GM19463 (cell line): ENCODE measurements around the gene WDSUB1.
A peak's percentile ranks its signal among the peaks of the same experiment; 100 is the strongest.

Experiments
- ATAC-seq: cut with Tn5 transposase; IDR thresholded peaks from one replicate; pipeline ENCODE4 v1.9.1; 2021; ENCODE audit warnings: mild to moderate bottlenecking, moderate library complexity; ENCODE audit not compliant: unreplicated experiment

The WDSUB1 gene, protein sequence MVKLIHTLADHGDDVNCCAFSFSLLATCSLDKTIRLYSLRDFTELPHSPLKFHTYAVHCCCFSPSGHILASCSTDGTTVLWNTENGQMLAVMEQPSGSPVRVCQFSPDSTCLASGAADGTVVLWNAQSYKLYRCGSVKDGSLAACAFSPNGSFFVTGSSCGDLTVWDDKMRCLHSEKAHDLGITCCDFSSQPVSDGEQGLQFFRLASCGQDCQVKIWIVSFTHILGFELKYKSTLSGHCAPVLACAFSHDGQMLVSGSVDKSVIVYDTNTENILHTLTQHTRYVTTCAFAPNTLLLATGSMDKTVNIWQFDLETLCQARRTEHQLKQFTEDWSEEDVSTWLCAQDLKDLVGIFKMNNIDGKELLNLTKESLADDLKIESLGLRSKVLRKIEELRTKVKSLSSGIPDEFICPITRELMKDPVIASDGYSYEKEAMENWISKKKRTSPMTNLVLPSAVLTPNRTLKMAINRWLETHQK

DNA sequence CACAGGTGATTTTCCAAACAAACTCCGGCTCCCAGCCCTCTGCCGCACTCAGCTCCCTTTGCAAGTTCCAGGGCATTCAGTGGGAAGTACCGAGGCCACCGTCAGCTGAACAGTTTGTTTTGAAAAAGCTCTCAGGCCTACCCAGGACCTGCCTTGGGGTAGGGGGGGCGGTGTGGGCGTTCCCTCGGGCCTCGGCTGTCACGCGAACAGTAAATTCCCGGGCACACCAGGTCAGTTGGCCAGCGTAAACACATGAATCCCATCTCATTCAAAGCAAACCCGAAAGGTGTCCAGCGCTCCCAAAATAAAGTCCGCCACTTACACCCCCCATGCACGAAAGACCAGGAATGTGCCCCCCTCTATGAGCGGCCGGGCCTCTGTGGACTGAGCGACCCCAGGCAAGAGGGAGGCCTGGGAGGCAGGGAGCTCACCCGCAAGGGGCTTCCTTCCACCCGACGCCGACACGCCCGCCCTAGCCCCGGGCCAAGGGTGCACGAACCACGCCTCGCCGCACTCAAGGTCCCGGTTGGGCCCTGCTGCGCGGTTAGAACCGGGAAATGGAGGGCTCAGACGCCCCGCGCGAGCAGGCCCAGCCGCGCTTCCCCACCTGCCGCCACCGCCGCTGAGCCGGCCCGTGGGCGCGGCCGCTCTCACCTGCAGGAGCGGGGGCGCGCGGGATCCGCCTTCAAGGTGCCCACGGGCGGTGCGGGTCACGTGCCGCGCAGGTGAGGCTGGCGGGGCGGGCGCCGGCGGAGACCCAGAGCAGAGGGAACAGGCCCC is at the start of gene WDSUB1:
Gene WDSUB1 (minus strand): TSS at position 775 of the 780 bp plus-strand sequence. CDS start 3,634 bp downstream, outside the sequence.
- ATAC-seq: peak; percentile 10

DNA sequence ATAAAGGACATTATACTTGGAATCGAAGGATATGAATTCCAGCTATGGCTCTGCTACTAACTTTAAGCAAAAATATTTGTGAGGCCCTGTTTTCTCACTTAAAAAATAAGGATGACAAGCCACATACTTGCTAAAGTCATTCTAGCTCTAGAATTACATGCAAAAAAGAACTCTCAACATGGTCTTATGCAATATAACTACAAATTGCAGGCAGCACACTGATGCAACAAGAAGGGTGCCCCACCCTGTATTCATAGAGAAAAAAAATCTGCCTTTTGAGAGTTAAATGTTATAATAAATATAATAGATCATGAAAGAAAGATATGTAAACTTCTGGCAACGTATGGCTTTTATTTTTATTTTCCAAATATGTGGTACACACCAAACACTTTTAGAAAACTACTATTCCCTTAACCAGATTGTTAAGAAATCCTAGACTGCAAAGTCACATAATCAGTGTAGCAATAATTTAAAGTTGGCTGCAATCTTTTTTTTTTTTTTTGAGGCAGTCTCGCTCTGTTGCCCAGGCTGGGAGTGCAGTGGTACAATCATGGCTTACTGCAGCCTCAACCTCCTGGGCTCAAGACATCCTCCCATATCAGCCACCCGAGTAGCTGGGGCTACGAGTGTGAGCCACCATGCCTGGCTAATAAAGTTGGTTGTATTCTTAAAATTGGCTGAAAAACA is 40.2 kb upstream of the WDSUB1 start:
- ATAC-seq: no peak

- ATAC-seq: no peak
These were observed 35.9 kb upstream of the WDSUB1 start for GRCh38 chr2:159322419-159322818.

GRCh38 chr2:159317392-159318088 is 31.0 kb upstream of the WDSUB1 start:
- peak; percentile 82 for ATAC-seq

DNA sequence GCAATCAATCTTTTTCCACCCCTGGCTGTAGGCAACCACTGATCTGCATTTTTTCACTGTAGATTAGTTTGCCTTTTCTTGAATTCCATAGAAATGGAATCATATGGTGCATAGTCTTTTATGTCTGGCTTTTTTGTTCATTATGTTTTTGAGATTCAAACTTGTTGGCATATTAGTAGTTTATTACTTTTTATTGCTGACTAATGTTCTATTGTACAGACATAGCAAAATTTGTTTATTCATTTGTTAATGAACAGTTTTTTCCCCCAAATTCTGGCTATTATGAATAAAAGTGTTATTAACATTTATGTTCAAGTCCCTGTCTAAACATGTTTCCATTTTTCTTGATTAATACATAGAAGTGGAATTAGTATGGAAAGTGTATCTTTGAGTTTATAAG is 21.4 kb upstream of the WDSUB1 start:
- no peak for ATAC-seq

GRCh38 chr2:159300586-159300985 is 14.1 kb upstream of the WDSUB1 start:
- ATAC-seq: no peak

DNA sequence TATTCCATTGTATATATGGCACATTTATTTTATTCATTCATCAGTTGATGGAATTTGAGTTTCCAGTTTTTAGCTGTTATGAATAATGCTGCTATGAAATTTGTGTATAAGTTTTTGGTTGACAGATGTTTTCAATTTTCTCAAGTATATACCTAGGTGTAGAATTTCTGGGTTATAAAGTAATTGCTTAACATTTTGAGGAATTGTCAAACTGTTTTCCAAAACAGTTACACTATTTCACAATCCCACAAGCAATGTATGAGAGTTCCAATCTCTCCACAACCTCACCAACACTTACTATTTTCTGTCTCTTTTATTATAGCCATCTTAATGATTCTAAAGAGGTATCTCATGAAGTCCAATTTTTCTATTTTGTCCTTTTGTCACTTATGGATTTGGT is 12.5 kb upstream of the WDSUB1 start:
- no peak for ATAC-seq

- ATAC-seq: no peak
These were observed 10.7 kb upstream of the WDSUB1 start for GRCh38 chr2:159297042-159297707.

DNA sequence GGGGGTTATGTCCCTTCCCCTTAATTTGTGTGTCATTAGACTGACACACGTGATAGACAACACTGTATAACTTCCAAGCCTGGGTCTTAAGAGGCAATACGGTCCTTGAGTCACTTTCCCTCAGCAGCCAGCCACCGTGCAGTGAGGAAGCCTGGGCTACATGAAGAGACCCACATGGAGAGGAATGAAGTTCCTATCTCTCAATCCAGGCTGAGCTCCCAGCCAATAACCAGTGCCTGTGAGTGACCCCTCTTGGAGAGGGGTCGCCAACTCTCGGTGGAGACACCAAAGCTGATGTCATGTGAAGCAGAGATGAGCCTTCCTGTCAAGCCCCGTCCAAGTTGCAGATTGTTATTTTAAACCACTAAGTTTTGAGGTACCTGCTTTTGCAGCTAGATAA is 5.7 kb upstream of the WDSUB1 start:
- ATAC-seq: no peak

DNA sequence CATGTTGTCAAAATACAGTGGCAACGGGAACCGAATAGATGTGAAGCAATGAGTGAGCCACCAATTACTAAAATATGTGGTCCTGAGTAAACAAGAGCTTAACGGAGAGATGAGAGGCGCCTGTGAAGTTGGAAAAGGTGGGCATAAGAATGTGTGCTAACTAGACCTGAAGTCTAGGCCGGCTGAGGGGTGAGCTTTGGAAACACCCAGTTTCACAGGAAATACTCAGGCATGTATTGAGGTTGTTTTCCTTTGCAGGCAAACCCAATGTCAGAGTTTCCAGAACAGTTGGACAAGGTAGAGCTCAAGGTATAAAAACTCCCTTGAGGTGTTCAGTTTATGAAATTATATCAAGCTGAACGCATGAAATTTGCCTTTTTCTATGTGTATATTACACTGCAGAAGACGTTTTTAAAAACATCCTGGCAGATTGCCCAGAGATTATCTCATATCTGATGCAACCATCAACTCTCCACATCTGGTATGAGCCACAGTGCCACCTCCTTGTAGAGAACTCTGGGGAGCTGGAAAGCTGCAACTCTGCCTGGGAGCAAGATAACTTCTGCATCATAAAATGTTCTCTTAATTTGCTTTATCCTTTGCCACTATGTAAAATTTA is 3.9 kb upstream of the WDSUB1 start:
- ATAC-seq: no peak

- ATAC-seq: no peak
These were observed 1.2 kb upstream of the WDSUB1 start for GRCh38 chr2:159287733-159288132.

DNA sequence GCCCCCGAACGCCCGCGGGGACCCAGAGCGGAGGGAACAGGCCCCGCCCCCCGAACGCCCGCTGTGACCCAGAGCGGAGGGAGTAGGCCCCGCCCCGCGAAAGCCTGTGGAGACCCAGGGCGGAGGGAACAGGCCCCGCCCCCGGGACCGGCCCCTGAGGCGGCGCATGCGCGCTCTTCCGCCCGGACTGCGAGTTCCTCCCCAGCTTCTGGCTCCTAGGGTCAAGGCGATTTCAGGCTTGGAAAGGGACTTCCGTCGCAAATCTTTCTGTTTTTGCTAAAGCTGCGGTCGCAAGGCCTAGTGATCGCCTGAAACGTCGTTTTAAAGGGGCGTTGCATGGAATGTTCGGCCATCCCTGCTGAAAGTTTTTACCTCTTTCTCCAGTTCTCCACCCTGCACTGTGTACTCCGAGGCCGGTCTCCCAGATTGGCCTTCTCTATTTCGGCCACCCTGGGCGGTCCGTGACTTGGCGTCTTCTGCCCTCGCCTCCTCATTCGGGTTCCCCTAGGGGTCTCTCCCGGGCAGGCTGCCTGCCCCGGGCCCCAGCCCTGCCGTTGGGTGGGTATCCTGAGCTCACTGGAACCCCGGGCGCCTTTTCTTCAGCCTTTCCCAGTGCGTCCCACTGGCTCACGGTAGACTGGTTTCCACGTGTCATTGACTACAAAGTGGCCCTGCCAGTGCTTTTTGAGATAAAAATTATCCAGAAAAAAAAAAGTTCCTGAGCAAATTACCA is 372 bp upstream of the WDSUB1 start:
- ATAC-seq: peak; percentile 87

DNA sequence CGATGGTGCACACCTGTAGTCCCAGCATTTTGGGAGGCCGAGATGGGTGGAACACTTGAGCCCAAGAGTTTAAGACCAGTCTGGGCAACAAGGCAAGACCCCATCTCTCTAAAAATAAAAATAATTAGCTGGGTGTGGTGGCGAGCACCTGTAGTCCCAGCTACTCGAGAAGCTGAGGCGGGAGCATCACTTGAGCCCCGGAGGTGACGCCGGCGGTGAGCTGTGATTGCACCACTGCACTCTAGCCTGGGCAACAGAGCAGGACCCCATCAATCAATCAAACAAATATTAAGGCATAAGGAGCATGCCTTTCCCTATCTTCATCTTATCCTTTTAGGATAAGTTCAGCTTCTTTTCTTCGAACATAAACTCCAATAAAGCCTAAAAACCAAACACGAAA is 1.1 kb downstream of the WDSUB1 start:
- no peak for ATAC-seq

DNA sequence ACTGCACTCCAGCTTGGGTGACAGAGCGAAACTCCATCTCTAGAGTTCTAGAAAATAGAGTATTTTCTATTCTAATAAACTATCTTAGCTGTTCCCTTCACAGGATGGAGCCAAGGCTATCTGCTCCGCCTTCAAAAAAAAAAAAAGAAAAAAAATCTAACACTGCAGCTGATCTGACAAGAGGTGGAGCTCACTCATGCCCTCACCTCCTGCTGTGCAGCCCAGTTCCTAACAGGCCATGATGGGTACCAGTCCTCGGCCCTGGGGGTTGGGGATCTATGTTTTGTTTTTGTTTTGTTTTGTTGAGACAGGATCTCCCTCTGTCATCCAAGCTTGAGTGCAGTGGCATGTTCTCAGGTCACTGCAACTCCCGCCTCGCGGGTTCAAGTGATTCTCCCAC is 3.0 kb downstream of the WDSUB1 start:
- ATAC-seq: no peak

DNA sequence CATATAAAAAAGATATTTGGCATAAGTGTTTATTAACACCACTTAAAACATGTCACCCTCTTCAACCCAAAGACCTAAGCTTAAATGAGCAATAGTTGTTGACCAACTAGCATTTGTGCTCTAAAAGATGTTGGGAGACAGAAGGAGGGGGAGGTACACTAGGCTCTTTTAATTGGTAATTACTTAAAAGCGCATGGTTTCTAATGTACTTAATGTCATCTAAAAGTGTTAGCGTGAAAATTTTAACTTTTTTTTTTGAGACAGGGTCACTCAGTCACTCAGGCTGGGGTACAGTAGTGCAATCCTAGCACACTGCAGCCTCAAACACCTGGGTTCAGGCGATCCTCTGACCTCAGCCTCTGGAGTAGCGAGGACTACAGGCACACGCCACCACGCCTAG is 5.5 kb downstream of the WDSUB1 start:
- no peak for ATAC-seq

DNA sequence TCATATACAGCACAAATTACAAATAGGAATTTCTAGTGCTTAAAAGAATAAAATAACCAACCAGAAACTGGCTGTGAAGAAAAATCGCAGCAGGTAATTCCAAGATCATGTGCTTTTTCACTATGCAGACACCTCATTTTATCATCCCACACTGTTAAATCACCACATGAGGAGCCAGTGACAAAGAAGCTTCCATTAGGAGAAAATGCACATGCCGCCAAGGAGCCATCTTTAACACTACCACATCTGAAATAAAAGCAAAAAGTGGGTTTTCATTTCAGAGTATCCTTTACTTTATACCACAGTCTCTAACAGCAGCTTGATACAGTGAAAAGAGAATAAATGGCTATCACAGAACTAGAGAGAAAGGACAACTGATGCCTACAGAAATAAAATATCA is 6.8 kb downstream of the WDSUB1 start:
- ATAC-seq: no peak

GRCh38 chr2:159275111-159275510 is 11.4 kb downstream of the WDSUB1 start:
- no peak for ATAC-seq

- ATAC-seq: no peak
These were observed 14.3 kb downstream of the WDSUB1 start for GRCh38 chr2:159272156-159272555.

DNA sequence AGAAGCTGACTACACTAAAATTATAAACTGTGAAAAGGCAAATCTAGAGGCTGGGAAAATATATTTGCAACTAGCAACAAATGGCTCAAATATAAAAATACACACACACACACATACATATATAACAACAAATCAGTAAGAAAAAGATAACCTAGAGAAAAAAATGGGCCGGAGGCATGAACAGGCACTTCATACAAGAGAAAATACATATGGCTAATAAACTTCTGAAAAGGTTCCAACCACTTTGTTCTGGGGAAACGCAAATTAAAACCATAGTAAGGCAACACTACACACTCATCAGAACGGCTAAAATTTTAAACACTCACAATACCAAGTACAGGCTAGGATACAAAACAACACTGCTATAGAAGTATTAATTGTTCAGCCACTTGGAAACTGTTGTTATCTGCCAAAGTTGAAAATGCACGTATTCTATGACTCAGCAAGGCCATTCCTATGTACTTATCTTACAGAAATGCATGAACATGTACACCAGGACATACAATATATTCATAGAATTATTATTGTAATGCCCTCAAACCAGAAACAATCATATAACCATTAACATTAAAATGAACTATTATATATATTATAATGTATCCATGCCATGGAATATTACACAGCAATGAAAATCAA is 15.6 kb downstream of the WDSUB1 start:
- ATAC-seq: no peak
